GM13976 (cell line): Measurements from ENCODE around the gene C19orf81.
A peak's percentile ranks its signal among the peaks of the same experiment; 100 is the strongest.

Experiments
- DNase-seq: peaks from one replicate; pipeline ENCODE4 v3.0.0; 2012; ENCODE audit warnings: low spot score
- CTCF ChIP-seq: IDR thresholded peaks from 2 replicates; pipeline ENCODE4 v1.5.1; 2012; ENCODE audit warnings: borderline replicate concordance, mild to moderate bottlenecking; ENCODE audit not compliant: insufficient read depth; ENCODE audit errors: extremely low read depth, missing control alignments, control extremely low read depth
- in situ Hi-C: fragments of 300-500 bp; cut with MboI; formaldehyde crosslinking; loops from one replicate; pipeline ENCODE4 v1.12.0; 2022; ENCODE audit warnings: low sequenced_read_pairs, mixed read lengths, inconsistent platforms; ENCODE audit not compliant: unreplicated experiment

The C19orf81 gene

GRCh38 chr19:50626795-50627194 lies 22.4 kb upstream of the C19orf81 start:
- no peak for TF ChIP-seq CTCF
- in situ Hi-C loops = no loop called here
- DNase-seq = no peak

GRCh38 chr19:50628146-50628545 lies 21.1 kb upstream of the C19orf81 start:
- no peak for TF ChIP-seq CTCF
- in situ Hi-C loops = no loop called here
- DNase-seq = no peak

GRCh38 chr19:50628551-50628950 lies 20.7 kb upstream of the C19orf81 start:
- TF ChIP-seq CTCF = no peak
- in situ Hi-C loops = no loop called here
- DNase-seq = no peak

- no peak for TF ChIP-seq CTCF
Measured at GRCh38 chr19:50629194-50629593, 20.1 kb upstream of the C19orf81 start.

GRCh38 chr19:50629801-50630200 lies 19.4 kb upstream of the C19orf81 start:
- DNase-seq = peak; percentile 21
- in situ Hi-C loops = no loop called here
- no peak for TF ChIP-seq CTCF

More at GRCh38 chr19:50629194-50629593, 20.1 kb upstream of the C19orf81 start:
- in situ Hi-C loops = no loop called here
- no peak for DNase-seq

- DNase-seq = no peak
- in situ Hi-C loops = no loop called here
Measured at GRCh38 chr19:50632151-50632835, 17.0 kb upstream of the C19orf81 start.

More at GRCh38 chr19:50632151-50632835, 17.0 kb upstream of the C19orf81 start:
- TF ChIP-seq CTCF = no peak
